Panc1 (cell line): ENCODE measurements around the gene ARFIP2.

Experiments used
- CTCF ChIP-seq: fragments of 450-650 bp; IDR thresholded peaks from 2 replicates; pipeline ENCODE4 v1.5.1; 2017; ENCODE audit warnings: mild to moderate bottlenecking
- POLR2AphosphoS5 ChIP-seq: IDR thresholded peaks from 2 replicates; pipeline ENCODE4 v1.6.1; 2012; ENCODE audit warnings: mild to moderate bottlenecking, low read depth, low read length, moderate library complexity
- TCF7L2 ChIP-seq: IDR thresholded peaks from 2 replicates; pipeline ENCODE4 v1.6.1; 2011; ENCODE audit warnings: mild to moderate bottlenecking, low read depth, low read length, inconsistent platforms

GRCh38 chr11:6529266-6529665 lies 48.1 kb upstream of the ARFIP2 start:
- TF ChIP-seq POLR2AphosphoS5, result no peak
- no peak for TF ChIP-seq TCF7L2
- no peak for TF ChIP-seq CTCF
